Activated CD4-positive, alpha-beta T cell treated with anti-CD3 and anti-CD28 coated beads, Interleukin-10, Interleukin-2, amounts not matched to agents 100 ng/mL and 50 ng/mL, durations not matched to agents 16 hours and 8 hours (primary cell): ENCODE data around the gene MTR.
A peak's percentile ranks its signal among the peaks of the same experiment; 100 is the strongest.

Experiments used
- DNase-seq: peaks from one replicate; pipeline ENCODE4 v3.0.0-alpha.2; 2020

The MTR gene

DNA sequence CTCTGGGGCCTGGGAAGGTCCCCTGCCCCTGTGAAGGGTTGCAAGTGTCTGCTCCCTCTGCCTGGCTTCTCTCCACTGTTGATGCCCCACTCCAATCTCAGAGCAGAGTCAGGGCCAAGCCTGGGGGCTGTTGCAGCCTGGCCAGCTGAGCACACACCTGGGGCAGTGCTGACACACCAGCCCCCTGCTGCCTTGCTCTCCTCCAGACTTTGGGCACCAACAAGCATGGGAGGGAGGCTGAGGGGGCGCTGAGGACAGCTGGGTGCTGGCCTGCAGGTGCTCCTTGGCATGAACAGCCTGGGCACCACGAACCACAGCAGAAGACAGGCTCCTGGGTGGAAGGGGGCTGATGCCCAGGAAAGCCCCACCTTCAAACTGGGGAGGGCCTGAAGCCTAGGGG, 9.6 kb upstream of the MTR start:
- no peak for DNase-seq

DNA sequence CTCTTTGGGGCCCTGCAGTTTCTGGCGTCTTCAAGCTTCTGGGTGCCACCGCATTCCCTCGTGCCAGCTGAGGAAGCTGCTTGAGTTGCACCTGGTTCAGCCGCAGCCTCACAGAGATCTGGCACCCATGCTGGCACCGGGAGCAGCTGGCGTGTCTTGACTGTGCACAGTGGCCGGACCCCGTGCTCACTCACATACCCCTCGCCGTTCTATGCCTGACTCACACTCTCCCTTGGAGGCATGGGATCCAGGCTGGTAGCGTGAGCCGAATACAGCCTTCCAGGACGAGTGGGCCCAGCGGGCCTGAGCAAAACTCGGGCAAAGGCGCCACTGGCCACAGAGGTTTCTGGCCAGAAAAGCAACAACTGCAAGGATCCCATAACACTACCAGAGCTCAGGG, 8.6 kb upstream of the MTR start:
- DNase-seq, result no peak

DNA sequence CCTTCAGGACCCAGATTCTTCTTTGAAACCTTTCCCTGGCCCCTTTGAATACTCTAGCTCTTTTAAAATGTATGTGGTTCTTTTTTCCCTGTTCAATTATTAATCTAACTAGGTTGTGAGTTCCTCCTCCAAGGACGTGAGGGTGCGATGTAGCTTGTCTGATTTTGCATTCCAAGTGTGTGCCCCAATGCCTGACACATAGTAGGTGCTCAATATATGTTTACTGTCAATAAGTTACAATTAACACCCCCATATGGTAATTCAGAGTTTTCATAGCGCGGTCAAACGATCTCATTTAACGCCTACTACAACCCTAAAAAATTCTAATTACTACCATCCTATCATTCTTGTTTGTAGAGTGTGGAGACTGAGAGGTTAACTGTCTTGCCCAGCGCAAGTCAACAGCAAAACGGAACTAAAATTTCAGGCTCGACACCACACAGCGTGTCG, 482 bp upstream of the MTR start:
- DNase-seq, result no peak

DNA sequence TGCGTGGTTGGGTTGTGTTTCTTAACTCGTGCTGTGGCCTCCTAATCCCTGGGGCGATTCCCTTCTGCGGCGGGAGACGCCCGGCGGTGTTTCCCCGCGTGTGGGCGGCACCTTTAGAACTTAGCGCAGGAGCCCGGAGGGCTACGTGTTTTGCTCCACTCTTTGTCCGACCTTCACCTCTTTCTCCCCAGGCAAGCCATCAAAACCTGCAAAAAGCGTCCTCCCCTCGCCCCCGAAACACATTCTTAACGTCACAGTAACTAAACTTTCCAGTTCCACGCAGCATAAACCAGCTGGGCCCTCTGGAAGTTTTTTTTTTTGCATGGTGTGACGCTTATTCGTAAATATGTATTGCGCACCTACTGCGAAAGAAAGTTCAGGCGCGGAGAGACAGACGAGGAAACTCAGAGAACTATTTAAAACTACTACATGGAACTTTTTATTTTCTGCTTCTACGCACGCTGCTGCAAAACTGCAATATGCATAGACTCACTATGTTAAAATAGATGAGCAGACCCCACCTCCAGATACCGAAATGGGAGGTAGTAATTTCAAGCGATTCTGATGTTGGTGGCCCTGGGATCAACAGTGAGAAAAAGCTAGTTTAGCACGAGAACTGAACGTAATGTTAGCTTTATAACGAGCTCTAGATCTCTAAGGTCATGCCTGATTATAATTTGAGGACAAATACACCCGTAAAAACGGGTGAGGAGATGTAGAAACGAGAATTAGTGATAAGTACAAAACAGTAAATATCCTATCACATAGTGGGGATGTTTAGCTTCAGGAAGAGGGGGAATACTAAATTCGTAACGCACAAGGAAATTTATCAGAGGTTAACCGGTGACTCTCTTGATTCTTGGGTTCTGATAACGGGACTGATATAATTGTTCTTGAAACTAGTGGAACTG, 920 bp downstream of the MTR start:
- peak; percentile 9 for DNase-seq

DNA sequence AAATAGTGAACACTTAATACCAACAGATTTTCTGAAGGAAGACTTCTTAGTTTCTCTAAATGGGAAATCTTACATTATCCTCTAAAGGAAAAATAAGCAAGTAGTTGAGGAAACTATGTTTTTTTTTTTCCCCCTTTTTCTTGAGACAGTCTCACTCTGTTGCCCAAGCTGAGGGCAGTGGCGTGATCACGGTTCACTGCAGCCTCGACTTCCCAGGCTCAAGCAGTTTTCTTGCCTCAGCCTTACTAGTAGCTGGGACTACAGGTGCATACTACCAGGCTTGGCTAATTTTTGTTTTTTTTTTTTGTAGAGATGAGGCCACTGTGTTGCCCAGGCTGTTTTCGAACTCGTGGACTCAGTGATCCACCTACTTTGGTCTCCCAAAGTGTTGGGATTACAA, 3.9 kb downstream of the MTR start:
- no peak for DNase-seq

DNA sequence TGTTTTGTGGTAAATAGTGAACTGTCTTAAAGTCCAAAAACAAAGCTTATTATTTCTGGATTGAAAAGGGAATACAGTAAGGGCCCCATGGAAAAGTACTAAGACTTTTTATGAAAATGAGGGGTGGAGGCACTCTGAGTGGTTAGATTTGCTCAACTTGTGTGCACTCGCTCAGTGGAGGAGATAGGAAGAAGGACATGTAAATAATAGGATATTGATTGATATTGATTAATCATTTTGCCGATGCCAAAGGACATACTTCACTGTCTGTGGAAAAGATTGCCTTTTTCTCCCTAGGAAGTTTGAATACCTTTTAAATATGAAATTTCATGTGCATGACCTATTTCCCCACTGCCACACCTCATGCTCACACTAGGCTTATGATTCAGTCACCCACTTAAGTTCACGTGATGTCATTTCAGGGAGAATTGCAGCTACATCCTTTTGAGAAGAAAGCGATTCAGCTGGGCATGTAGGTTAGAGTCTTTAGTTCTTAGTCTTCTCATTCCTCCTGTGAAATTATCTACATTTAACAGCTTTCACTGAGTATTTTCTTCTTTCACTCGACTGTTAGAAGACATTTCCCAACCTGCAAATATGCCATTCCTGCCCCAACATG, 5.0 kb downstream of the MTR start:
- peak; percentile 57 for DNase-seq

DNA sequence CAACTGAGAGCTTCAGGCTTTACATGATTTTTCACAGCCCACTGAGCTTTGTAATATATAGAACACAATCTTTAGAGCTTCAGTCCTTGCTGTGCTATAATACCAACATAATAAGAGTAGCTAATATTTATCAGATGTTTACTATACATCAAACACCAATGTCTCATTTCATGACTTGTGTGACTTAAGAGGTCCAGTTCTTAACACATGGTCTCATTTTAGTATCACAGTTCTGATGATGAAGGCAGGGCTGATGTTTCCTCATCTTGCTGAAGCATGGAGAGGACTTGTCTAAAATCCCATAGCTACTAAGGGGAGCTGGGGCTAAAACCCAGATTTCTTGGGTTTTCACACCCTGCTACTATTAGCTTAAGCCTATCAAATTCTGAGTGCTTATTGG, 5.5 kb downstream of the MTR start:
- peak; percentile 29 for DNase-seq

DNA sequence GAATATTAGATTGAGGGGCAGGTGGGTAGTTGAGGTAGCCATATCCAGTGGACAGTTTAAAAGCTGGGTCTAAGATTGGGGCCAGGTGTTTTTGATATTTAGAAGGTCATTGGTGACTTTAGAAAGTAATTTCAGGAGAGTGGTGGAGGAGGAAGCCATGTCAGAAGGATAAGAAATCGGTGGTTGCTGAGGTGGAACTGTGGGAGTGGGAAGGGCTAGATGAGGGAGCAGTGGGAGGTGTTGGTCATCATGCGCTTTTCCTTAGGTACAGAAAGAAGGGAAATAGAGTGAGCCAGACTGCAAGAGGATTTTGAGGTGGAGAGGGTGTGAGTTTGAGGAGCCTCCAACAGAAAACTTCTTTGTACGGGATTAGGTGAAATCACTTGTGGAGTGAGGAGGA, 7.2 kb downstream of the MTR start:
- DNase-seq, result no peak

DNA sequence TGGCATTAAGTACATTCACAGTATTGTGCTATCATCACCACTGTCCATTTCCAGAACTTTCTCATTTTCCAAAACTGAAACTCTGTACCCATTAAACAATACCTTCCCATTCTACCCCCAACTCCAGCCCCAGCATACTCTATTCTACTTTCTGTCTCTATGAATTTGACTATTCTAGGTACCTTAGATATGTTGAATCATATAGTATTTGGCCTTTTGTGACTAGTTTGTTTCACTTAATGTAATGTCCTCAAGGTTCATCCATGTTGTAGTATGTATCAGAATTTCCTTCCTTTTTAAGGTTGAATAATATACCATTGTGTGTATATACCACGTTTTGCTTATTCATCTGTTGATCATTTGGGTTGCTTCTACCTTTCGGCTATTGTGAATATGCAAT, 11.5 kb downstream of the MTR start:
- DNase-seq, result no peak

DNA sequence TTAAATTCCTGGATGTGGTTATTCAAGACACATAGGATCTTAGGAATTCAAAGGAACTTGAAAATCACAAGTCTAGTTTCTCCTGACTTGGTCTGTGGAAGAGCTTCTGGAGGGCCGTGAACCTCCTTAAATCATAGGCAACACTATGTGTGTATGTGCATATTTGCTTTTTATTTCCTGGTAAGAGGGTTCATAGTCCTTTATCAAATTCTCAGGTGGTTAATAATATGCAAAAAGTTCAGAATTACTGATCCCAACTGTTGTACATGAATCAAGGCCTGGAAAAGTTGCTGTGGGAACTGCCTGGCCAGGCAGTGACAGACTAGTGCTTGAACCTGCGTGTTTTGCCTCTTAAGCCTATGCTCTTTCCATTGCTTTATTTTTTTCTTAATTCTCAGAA, 12.9 kb downstream of the MTR start:
- DNase-seq, result no peak

DNA sequence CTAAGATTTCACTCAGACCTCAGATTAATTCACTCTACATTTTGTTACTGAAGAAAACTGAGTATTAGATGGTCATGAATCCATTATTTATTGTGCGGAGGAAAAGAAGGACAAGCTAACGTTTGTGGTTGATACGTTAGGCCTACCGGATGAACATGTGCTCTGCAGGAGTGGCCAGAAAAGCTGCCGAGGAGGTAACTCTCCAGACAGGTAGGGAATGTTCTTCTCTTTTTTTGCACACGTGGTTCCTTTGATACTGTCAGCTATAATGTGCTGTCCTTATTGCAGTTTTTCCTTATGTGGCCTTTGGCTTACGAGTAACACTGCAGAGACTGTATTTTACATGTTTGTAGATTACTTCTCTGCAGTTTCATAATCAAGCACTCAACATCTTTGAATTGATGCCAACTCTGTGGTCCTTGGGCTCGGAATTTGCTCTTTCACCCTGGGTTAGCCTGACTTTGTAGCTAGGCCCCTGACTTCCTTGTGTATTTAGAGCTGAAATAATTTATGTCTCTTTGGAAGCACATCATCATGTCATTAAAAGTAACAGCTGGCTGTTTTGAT, 13.6 kb downstream of the MTR start:
- no peak for DNase-seq

DNA sequence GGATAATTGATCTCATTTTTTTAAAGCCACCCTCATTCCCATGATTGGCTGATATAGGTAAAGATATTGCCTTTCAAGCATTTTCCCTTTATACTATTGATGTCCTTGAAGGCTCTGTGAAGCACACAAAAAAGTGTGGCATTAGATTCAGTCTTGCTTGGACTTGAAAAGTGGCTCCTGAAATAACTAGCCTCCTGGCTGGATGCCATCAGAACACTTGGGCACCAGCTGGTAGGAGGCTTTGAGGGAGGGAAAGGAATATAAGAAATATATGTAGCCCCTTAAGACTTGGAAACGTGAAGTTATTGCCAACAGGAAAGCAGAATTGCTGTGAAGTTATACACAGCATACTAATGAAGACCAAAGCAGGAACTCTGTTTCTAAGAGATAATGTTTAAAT, 14.1 kb downstream of the MTR start:
- no peak for DNase-seq

DNA sequence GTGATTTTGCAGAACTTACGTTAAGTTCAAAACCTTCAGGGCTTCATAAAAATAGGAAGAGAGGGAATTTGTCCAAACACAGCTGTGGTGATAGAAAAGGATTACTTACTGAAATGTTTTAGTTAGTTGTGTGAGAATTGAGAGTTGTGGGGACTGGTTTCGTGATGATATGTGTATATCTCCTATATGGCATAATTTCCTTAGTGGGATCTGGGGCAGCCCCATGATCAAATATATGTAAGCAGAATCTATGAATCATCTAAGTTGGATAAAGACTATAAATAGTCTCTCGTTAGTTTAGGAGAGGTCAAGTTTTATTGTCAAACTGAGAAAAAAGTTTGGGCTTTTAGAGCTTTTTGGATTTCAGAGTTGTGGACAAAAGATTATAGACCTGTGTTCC, 14.9 kb downstream of the MTR start:
- DNase-seq, result no peak

DNA sequence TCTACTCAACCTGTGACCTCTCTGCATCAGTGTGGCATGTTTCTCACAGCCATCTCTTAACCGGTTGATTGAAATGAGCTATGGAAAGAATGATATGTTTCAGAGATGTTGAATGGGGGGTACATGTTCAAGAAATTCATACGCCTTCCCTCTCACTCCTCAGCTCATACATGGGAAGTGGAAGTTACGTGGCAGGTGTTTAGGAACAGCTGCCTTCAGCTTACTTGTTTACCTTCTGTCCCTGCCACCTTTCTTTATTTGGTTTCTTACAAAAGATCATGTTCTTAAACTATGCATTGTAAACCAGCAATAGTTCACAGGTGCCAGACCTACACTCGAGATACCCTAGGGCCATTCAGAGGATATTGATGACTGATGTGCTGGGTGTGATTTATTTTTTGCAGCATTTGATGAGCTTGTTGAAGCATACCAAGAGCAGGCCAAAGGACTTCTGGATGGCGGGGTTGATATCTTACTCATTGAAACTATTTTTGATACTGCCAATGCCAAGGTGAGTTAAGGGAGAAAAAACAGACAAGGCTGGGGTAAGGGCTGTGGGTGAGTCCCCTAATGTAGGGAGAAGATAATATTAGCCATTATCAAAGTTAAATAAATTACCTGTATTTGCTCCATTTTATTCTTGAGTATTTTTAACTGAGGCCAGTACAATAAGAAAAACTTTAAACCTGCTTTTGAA, 17.4 kb downstream of the MTR start:
- DNase-seq, result no peak

DNA sequence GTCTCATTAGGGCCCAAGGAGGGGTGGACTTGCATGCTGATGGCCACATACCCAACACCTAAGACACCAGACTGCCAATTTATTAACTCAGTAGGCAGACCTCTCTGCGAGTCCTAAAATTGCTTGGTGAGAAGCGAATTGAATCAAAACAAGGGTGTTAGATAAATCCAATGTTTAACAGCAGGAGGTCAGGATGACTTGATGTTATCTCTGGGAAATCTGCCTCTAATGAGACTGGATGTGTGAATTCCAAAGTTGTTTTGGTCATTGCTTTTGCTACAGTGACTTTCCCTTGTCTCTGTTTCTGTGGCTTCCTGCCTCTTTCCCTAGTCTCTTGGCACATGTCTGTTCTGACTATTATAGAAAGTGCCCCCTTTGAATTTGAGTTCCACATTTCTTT, 20.8 kb downstream of the MTR start:
- DNase-seq, result no peak

DNA sequence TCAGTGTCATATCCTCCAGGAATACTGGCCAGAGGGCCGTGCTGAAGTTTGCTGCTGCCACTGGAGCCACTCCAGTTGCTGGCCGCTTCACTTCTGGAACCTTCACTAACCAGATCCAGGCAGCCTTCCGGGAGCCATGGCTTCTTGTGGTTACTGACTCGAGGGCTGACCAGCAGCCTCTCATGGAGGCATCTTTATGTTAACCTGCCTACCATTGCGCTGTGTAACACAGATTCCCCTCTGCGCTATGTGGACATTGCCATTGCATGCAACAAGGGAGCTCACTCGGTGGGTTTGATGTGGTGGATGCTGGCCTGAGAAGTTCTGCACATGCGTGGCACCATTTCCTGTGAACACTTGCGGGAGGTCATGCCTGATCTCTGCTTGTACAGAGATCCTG, 24.8 kb downstream of the MTR start:
- no peak for DNase-seq

DNA sequence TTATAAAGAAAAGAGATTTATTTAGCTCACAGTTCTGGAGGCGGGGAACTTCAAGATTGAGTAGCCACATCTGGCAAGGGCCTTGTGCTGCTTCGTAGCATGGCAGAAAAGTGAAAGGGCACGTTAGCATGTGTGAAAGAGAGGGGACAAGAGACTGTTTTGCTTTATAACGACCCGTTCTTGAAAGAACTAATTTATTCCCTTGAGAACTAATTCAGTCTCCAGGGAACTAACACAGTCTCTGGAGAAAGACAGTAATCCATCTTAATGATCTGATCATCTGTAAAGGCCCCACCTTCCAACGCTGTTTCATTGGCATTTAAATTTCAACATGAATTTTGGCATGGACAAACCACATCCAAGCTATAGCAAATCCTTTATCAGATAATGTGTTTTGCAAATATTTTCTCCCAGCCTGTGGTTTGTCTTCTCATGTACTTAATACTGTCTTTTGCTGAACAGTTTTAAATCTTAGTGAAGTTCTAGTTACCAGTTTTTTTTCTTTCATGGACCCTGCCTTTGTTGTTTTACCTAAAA, 26.1 kb downstream of the MTR start:
- no peak for DNase-seq

DNA sequence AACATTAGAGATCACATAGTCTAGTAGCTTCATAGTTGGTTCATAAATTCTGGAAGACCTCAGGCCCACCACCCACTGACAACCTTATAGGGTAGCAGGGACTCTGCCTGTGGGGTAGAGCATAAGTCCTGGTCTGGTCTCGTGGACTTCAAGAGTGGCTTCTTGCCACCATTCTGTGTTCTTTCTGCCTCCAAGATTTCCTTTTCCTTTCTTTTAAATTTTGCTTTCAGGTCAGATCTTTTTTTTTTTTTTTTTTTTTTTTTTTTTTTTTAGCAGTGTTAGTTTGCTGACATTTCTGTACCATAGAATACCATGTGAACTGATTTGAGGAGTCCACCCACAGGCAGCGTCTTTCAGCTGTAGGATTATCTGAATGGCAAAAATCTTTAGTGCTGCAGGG, 28.5 kb downstream of the MTR start:
- no peak for DNase-seq

DNA sequence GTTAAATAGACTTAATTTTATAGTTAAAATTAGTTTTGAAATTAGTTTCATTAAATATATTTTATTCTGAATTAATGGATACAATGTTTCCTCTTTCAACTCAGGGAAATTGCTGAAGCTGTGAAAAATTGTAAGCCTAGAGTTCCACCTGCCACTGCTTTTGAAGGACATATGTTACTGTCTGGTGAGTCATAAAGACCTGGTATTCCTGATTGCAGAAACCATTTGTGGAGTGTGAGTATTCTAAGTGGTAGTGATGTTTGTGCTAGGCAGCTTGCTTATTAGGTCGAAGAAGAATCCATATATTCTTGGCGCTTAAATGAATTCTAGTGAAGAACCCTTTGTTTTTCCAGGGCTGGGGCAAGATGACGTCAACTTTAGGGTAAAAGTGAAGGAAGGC, 34.0 kb downstream of the MTR start:
- no peak for DNase-seq

DNA sequence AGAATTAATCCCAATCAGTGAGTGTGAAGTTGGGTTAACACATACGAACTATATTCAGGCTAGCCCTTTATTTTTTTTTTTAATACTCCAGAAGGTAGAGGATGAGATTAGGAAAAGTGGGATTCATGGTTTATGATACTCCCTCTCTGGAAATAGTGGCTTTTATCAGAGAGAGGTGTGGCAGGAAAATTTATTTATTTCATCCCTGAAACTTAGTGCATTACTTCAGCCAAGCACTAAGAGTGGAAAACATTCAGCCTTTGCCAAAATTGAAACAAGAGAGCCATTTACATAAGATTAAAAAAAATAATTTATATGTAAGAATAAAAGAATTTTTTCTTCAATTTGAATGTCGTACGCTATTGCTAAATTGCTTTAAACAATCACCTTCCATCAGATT, 35.0 kb downstream of the MTR start:
- no peak for DNase-seq

DNA sequence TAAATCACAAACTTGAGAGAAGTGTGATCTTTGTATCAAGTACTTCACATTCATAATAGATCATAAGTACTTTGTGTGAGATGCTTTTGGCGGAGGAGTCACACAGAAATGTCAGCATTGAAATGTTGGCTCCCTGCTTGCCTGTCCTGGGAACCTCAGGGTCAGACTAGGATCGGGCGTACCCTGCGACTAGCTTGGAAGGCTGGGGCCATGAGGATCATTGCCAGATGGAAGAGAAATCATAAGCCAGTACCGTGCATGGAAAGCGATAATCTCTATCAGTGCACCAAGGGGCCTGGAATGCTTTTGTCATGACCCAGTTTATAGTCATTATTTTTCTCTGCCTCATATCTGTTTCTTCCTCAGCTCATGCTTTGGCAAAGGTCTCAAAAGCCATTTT, 35.5 kb downstream of the MTR start:
- DNase-seq, result no peak

DNA sequence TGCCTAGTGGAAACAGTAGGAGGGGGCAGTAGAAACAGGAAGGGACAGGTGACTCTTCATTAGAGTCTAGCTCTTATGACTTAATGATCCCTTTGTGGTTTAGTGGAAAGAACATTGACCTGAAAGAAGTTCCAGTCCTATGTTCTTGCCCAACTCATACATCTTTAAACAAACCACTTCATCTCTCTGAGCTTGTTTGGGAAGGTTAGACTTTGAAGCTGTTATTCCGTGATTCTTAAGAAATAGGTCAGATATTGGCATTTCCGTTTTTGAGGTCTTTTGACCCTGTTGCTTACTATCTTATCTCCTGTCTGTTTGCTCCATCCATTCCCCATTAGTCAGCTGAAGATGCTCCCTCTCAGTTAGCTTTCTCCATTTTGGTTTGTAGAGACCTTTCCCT, 38.5 kb downstream of the MTR start:
- no peak for DNase-seq

DNA sequence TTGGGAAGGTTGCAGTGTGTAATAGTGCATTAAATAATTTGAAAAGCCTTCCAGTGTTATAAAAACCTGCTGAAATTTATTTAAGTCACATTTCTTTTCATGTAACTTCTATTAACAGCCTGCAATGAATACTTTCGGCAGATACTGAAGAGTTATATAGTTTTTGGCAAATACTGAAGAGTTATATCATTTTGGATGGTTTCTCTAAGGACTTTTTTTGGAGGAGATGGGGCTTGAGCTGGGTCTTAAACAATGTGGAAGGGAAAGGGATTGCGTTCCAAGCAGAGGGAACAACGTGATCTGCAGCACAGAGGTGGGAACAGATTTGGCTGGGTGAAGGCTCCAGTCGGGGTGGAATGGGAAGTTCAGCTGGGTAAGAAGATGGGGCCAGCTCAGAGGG, 39.8 kb downstream of the MTR start:
- DNase-seq, result no peak

DNA sequence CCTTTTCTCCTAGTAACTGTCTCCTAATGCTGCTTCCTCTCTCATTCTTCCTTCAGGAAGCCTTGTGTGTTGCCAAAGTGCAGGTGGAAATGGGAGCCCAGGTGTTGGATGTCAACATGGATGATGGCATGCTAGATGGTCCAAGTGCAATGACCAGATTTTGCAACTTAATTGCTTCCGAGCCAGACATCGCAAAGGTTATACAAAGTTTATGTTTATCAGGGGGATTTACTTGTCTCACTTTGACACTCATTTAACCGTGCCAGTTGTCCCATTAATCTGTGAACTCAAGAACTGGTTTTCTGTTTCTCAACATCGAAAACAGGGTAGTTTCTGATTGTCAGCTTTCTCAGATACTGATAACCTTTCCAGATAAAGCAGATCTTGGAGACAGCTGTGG, 40.4 kb downstream of the MTR start:
- no peak for DNase-seq
